MM.1S (cell line): ENCODE data around the gene VCP.

ENCODE experiments used
- DNase-seq: peaks from one replicate; pipeline ENCODE4 v3.0.0-alpha.2; 2015
- H2AFZ ChIP-seq: fragments of 300-600 bp; sonication (generic); 2 replicates; pipeline ENCODE4 v1.6.0; 2016; ENCODE audit warnings: antibody characterized with exemption, low read length
- H3F3A ChIP-seq: fragments of 300-600 bp; sonication (generic); 2 replicates; pipeline ENCODE4 v1.6.1; 2016; ENCODE audit warnings: mild to moderate bottlenecking, antibody characterized with exemption, low read length, moderate library complexity, mixed read lengths; ENCODE audit not compliant: insufficient read depth
- H3K27ac ChIP-seq: fragments of 300-600 bp; sonication (generic); 2 replicates; pipeline ENCODE4 v1.5.1; 2016; ENCODE audit warnings: mild to moderate bottlenecking, low read length
- H3K27me3 ChIP-seq: fragments of 300-600 bp; sonication (generic); replicated peaks from 2 replicates; pipeline ENCODE4 v1.6.0; 2016; ENCODE audit warnings: low read length; ENCODE audit not compliant: insufficient read depth
- H3K36me3 ChIP-seq: fragments of 300-600 bp; sonication (generic); replicated peaks from 2 replicates; pipeline ENCODE4 v1.6.1; 2016; ENCODE audit warnings: mild to moderate bottlenecking, low read length, mixed read lengths; ENCODE audit not compliant: insufficient read depth
- H3K4me1 ChIP-seq: fragments of 300-600 bp; sonication (generic); 2 replicates; pipeline ENCODE4 v1.6.1; 2016; ENCODE audit warnings: low read length, mixed read lengths
- H3K4me2 ChIP-seq: fragments of 300-600 bp; sonication (generic); 2 replicates; pipeline ENCODE4 v1.6.0; 2016; ENCODE audit warnings: low read depth, low read length
- H3K4me3 ChIP-seq: fragments of 300-600 bp; sonication (generic); 2 replicates; pipeline ENCODE4 v1.5.1; 2016; ENCODE audit warnings: low read length, mixed read lengths
- H3K79me2 ChIP-seq: fragments of 300-600 bp; sonication (generic); 2 replicates; pipeline ENCODE4 v1.6.1; 2016; ENCODE audit warnings: mixed run types, low read length, mixed read lengths
- H3K9ac ChIP-seq: fragments of 300-600 bp; sonication (generic); 2 replicates; pipeline ENCODE4 v1.6.1; 2016; ENCODE audit warnings: low read length, mixed read lengths
- H3K9me2 ChIP-seq: fragments of 300-600 bp; sonication (generic); replicated peaks from 2 replicates; pipeline ENCODE4 v1.6.1; 2016; ENCODE audit warnings: mild to moderate bottlenecking, low read length, mixed read lengths; ENCODE audit not compliant: insufficient read depth
- H3K9me3 ChIP-seq: fragments of 300-600 bp; sonication (generic); replicated peaks from 2 replicates; pipeline ENCODE4 v1.6.1; 2016; ENCODE audit warnings: mild to moderate bottlenecking, low read length, mixed read lengths; ENCODE audit not compliant: insufficient read depth
- H4K20me1 ChIP-seq: fragments of 300-600 bp; sonication (generic); 2 replicates; pipeline ENCODE4 v1.6.1; 2016; ENCODE audit warnings: mild to moderate bottlenecking, low read length, moderate library complexity, mixed read lengths; ENCODE audit not compliant: insufficient read depth
- CTCF ChIP-seq: fragments of 300-600 bp; sonication (generic); IDR thresholded peaks from 2 replicates; pipeline ENCODE4 v1.5.1; 2016; ENCODE audit warnings: antibody characterized with exemption, low read length, mixed read lengths
- EZH2 ChIP-seq: fragments of 300-600 bp; sonication (generic); optimal IDR thresholded peaks from 2 replicates; pipeline ENCODE3; 2017; ENCODE audit warnings: low read depth, mild to moderate bottlenecking, antibody characterized with exemption, low read length, mixed read lengths
- EZH2phosphoT487 ChIP-seq: fragments of 300-600 bp; sonication (generic); IDR thresholded peaks from 2 replicates; pipeline ENCODE4 v1.6.1; 2018; ENCODE audit warnings: antibody characterized with exemption, low read length

Gene VCP

GRCh38 chr9:35069020-35069419, 3.4 kb downstream of the VCP start:
- H3K4me3 ChIP-seq = peak overlapping the region; percentile 83
- peak overlapping the region; percentile 99; the same call in 1 of the 2 replicates for H3K9ac ChIP-seq
- no peaks in the 10 kb centered on the region for H3K9me2 ChIP-seq
- H3K4me2 ChIP-seq = peak overlapping the region; percentile 97
- H3K27me3 ChIP-seq = no peaks in the 10 kb centered on the region
- no peak for TF ChIP-seq EZH2
- no peak for TF ChIP-seq CTCF
- TF ChIP-seq EZH2phosphoT487 = no peak
- H3K9me3 ChIP-seq = no peaks in the 10 kb centered on the region
- peaks cover 61% of the 10 kb centered on the region for H3F3A ChIP-seq
- peaks cover 28% of the 10 kb centered on the region for H3K36me3 ChIP-seq
- no peak for DNase-seq
- H3K4me1 ChIP-seq = peaks cover 27% of the 10 kb centered on the region
- H3K79me2 ChIP-seq = peaks cover 82% of the 10 kb centered on the region
- no peak overlapping the region for H2AFZ ChIP-seq
- H3K27ac ChIP-seq = peak overlapping the region; percentile 98; the same call in 1 of the 2 replicates
- H4K20me1 ChIP-seq = peaks cover 42% of the 10 kb centered on the region

- Histone ChIP-seq H4K20me1 (peaks cover 48% of the 10 kb centered on the region), H3K27ac (peak overlapping the region; percentile 98), H3K27me3 (no peaks in the 10 kb centered on the region), H3K9me3 (no peaks in the 10 kb centered on the region), H3K9ac (peak overlapping the region; percentile 15; the same call in 1 of the 2 replicates), H2AFZ (no peak overlapping the region), H3K4me3 (no peak overlapping the region), H3K4me1 (peaks cover 27% of the 10 kb centered on the region), H3F3A (peaks cover 55% of the 10 kb centered on the region), H3K36me3 (peaks cover 48% of the 10 kb centered on the region), H3K9me2 (no peaks in the 10 kb centered on the region), H3K4me2 (peak overlapping the region; percentile 97), H3K79me2 (peaks cover 99% of the 10 kb centered on the region)
- TF ChIP-seq CTCF (no peak), EZH2phosphoT487 (no peak), EZH2 (no peak)
- DNase-seq = peak; percentile 81
These were observed 5.4 kb downstream of the VCP start for GRCh38 chr9:35067056-35067455.

DNA sequence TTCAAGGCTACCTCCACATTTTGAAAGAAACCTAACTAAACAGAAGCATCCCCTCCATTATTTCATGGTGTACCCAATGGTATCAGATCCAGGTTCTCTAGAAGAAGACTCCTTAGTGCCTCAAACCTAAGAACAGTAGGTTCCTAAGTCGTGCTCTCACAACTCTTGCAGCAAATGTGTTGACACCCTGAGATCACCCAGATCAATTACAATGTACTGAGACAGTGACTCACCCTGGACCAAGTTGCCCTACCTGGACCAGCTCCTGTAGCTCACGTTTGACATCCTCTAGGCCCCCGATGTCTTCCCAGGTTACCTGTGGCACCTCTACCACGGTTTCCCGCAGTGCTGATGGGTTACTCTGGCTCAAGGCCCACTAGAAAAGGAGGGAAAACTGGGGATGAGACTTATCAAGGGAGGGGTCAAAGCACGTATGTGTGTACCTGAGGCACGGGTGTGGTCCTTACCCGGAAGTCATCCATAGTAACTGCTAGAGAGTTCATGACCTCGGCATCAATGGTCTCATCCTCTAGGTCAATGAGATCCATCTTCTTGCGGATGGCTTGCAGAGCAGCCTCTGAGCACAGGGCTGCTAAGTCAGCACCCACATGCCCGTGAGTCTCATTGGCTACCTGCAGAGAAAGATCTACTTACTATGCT, 11.7 kb downstream of the VCP start:
- Histone ChIP-seq H3K9ac (no peak overlapping the region), H3K27ac (no peak overlapping the region), H3K4me3 (no peak overlapping the region), H3K9me2 (no peaks in the 10 kb centered on the region), H3F3A (peaks cover 32% of the 10 kb centered on the region), H3K79me2 (peaks cover 88% of the 10 kb centered on the region), H2AFZ (no peak overlapping the region), H3K9me3 (no peaks in the 10 kb centered on the region), H3K4me2 (no peak overlapping the region), H3K36me3 (peaks cover 83% of the 10 kb centered on the region), H3K27me3 (no peaks in the 10 kb centered on the region), H3K4me1 (no peaks in the 10 kb centered on the region), H4K20me1 (peaks cover 23% of the 10 kb centered on the region)
- TF ChIP-seq CTCF (no peak), EZH2 (no peak), EZH2phosphoT487 (no peak)
- no peak for DNase-seq
